ENCODE measurements around the gene METRN. TPM values are rescaled to one million over a fixed set of nuclear protein-coding genes. Genes with fewer than 3 reads are reported as not detected.
"Not testable (repeated sequence)": the region's sequence is repeated elsewhere in the genome, so short reads cannot be mapped to it uniquely, and the experiment has no call there.

The METRN gene
- total RNA-seq, 2 donors from 2014 or later: 28.9 to 58.9 TPM

GRCh38 chr16:752007-752312 lies 37.0 kb downstream of the METRN start:
- DNase-seq (ENCODE audit: low spot score) (no peak), ATAC-seq (ENCODE audit: insufficient number of reproducible peaks, low FRiP score, low read depth) (no peak)
- H3K27ac ChIP-seq: no peak overlapping the region
- H3K4me3 ChIP-seq: no peak overlapping the region
- H3K4me1 ChIP-seq (ENCODE audit: control insufficient read depth in 1 of 2, low read depth in 2 of 2): no peaks in the 10 kb centered on the region
- H3K36me3 ChIP-seq: no peaks in the 10 kb centered on the region
- H3K9me3 ChIP-seq: no peaks in the 10 kb centered on the region
- no peak for TF ChIP-seq CTCF (IDR thresholded peaks at IDR 0.05)
- no peaks in the 10 kb centered on the region for H3K27me3 ChIP-seq (replicated peaks; ENCODE audit: insufficient read depth)

GRCh38 chr16:754121-754607 lies 39.2 kb downstream of the METRN start:
- not testable (repeated sequence) for H3K27me3 ChIP-seq (replicated peaks; ENCODE audit: insufficient read depth); H3K4me3 ChIP-seq; H3K27ac ChIP-seq; H3K9me3 ChIP-seq; H3K4me1 ChIP-seq (ENCODE audit: control insufficient read depth in 1 of 2, low read depth in 2 of 2); DNase-seq (ENCODE audit: low spot score); H3K36me3 ChIP-seq; ATAC-seq (ENCODE audit: insufficient number of reproducible peaks, low FRiP score, low read depth)

GRCh38 chr16:754656-755055 lies 39.7 kb downstream of the METRN start:
- Histone ChIP-seq H3K27ac (no peak overlapping the region), H3K4me1 (ENCODE audit: control insufficient read depth in 1 of 2, low read depth in 2 of 2) (no peaks in the 10 kb centered on the region), H3K36me3 (no peaks in the 10 kb centered on the region), H3K27me3 (replicated peaks; ENCODE audit: insufficient read depth) (no peaks in the 10 kb centered on the region), H3K4me3 (no peak overlapping the region), H3K9me3 (no peaks in the 10 kb centered on the region)
- TF ChIP-seq CTCF (IDR thresholded peaks at IDR 0.05): no peak
- DNase-seq (ENCODE audit: low spot score) (no peak), ATAC-seq (ENCODE audit: insufficient number of reproducible peaks, low FRiP score, low read depth) (no peak)

GRCh38 chr16:756428-756827 lies 41.5 kb downstream of the METRN start:
- no peak for TF ChIP-seq CTCF (IDR thresholded peaks at IDR 0.05)
- no peak for ATAC-seq (ENCODE audit: insufficient number of reproducible peaks, low FRiP score, low read depth)
- H3K27ac ChIP-seq: no peak overlapping the region
- H3K27me3 ChIP-seq (replicated peaks; ENCODE audit: insufficient read depth): no peaks in the 10 kb centered on the region
- no peaks in the 10 kb centered on the region for H3K9me3 ChIP-seq
- H3K4me1 ChIP-seq (ENCODE audit: control insufficient read depth in 1 of 2, low read depth in 2 of 2): no peaks in the 10 kb centered on the region
- no peak for DNase-seq (ENCODE audit: low spot score)
- H3K36me3 ChIP-seq: no peaks in the 10 kb centered on the region
- H3K4me3 ChIP-seq: no peak overlapping the region

GRCh38 chr16:759110-759910 lies 44.4 kb downstream of the METRN start:
- DNase-seq (ENCODE audit: low spot score) (no peak), ATAC-seq (ENCODE audit: insufficient number of reproducible peaks, low FRiP score, low read depth) (no peak)
- TF ChIP-seq CTCF (IDR thresholded peaks at IDR 0.05): no peak
- Histone ChIP-seq H3K27me3 (replicated peaks; ENCODE audit: insufficient read depth) (no peaks in the 10 kb centered on the region), H3K4me3 (no peak overlapping the region), H3K9me3 (no peaks in the 10 kb centered on the region), H3K36me3 (no peaks in the 10 kb centered on the region), H3K27ac (no peak overlapping the region), H3K4me1 (ENCODE audit: control insufficient read depth in 1 of 2, low read depth in 2 of 2) (no peaks in the 10 kb centered on the region)

- no peaks in the 10 kb centered on the region for H3K36me3 ChIP-seq
- no peak for TF ChIP-seq CTCF (IDR thresholded peaks at IDR 0.05)
- H3K4me1 ChIP-seq (ENCODE audit: control insufficient read depth in 1 of 2, low read depth in 2 of 2): no peaks in the 10 kb centered on the region
- H3K27me3 ChIP-seq (replicated peaks; ENCODE audit: insufficient read depth): no peaks in the 10 kb centered on the region
- no peaks in the 10 kb centered on the region for H3K9me3 ChIP-seq
- ATAC-seq (ENCODE audit: insufficient number of reproducible peaks, low FRiP score, low read depth): no peak
- no peak for DNase-seq (ENCODE audit: low spot score)
- no peak overlapping the region for H3K4me3 ChIP-seq
- no peak overlapping the region for H3K27ac ChIP-seq
Observed at GRCh38 chr16:760065-760464, 45.1 kb downstream of the METRN start.
